HS-5 (cell line): ENCODE data around the gene NPLOC4.
"Not testable (repeated sequence)": the region's sequence is repeated elsewhere in the genome, so short reads cannot be mapped to it uniquely, and the experiment has no call there.

Experiments
- DNase-seq: peaks from one replicate; pipeline ENCODE4 v3.0.0-alpha.2; 2012; ENCODE audit warnings: low read depth

NPLOC4 gene

GRCh38 chr17:81533339-81534141, 103.4 kb downstream of the NPLOC4 start:
- no peak for DNase-seq

GRCh38 chr17:81532490-81533287, 104.2 kb downstream of the NPLOC4 start:
- DNase-seq: no peak

GRCh38 chr17:81531998-81532404, 104.9 kb downstream of the NPLOC4 start:
- DNase-seq: not testable (repeated sequence)

- DNase-seq: not testable (repeated sequence)
These were observed 105.9 kb downstream of the NPLOC4 start for GRCh38 chr17:81531013-81531412.

- no peak for DNase-seq
These were observed 107.5 kb downstream of the NPLOC4 start for GRCh38 chr17:81529437-81529803.

- no peak for DNase-seq
These were observed 108.1 kb downstream of the NPLOC4 start for GRCh38 chr17:81528651-81529436.

GRCh38 chr17:81528384-81528650, 108.6 kb downstream of the NPLOC4 start:
- no peak for DNase-seq

- DNase-seq: no peak
These were observed 109.1 kb downstream of the NPLOC4 start, which contains the start of gene FSCN2 for GRCh38 chr17:81527591-81528383. FSCN2 (plus strand) TSS chr17:81528377; CDS start chr17:81528532, 155 bp downstream.

GRCh38 chr17:81526662-81527571, 110.0 kb downstream of the NPLOC4 start:
- no peak for DNase-seq

- DNase-seq: no peak
These were observed 112.1 kb downstream of the NPLOC4 start for GRCh38 chr17:81524865-81525159.

GRCh38 chr17:81524039-81524864, 112.7 kb downstream of the NPLOC4 start:
- DNase-seq: no peak

- DNase-seq: no peak
These were observed 113.4 kb downstream of the NPLOC4 start for GRCh38 chr17:81523402-81524038.

- no peak for DNase-seq
These were observed 114.2 kb downstream of the NPLOC4 start for GRCh38 chr17:81522491-81523401.

GRCh38 chr17:81520021-81520901, 116.7 kb downstream of the NPLOC4 start:
- DNase-seq: no peak

- no peak for DNase-seq
These were observed 117.5 kb downstream of the NPLOC4 start for GRCh38 chr17:81519284-81520020.

- DNase-seq: no peak
These were observed 118.1 kb downstream of the NPLOC4 start for GRCh38 chr17:81518785-81519283.
